Kidney (tissue), 14 donors: ENCODE measurements around the gene AIFM3. TPM values are rescaled to one million over a fixed set of nuclear protein-coding genes. Genes with fewer than 3 reads are reported as not detected.
A peak's percentile ranks its signal among the peaks of the same experiment; 100 is the strongest.

ENCODE experiments used
- DNase-seq, 5 donors: peaks; one replicate each; pipeline ENCODE4 v3.0.0-alpha.2; 2013 to 2020
- FAIRE-seq: peaks from 2 replicates; lab custom pipeline; 2012; peaks lifted over from hg19 to GRCh38; lab: Jason Lieb, UNC
- H3K27ac ChIP-seq, 2 donors: one replicate each; pipeline ENCODE4 v1.7.0; 2013; ENCODE audit warnings: low read depth in 2 of 2, low read length in 2 of 2, inconsistent platforms in 1 of 2
- H3K27me3 ChIP-seq: one replicate; pipeline ENCODE4 v1.7.1; 2013; ENCODE audit warnings: low read length, inconsistent platforms; ENCODE audit not compliant: control insufficient read depth, insufficient read depth
- H3K36me3 ChIP-seq, 3 donors: one replicate each; pipeline versions ENCODE4 v1.7.0 to v1.7.1; 2013; ENCODE audit warnings: low read length in 3 of 3, control low read depth in 1 of 3, inconsistent platforms in 1 of 3; ENCODE audit not compliant: insufficient read depth in 3 of 3, control insufficient read depth in 2 of 3
- H3K4me1 ChIP-seq, 3 donors: one replicate each; pipeline versions ENCODE4 v1.7.0 to v1.7.1; 2013; ENCODE audit warnings: low read length in 3 of 3, inconsistent platforms in 1 of 3, low read depth in 1 of 3; ENCODE audit not compliant: control insufficient read depth in 2 of 3, insufficient read depth in 2 of 3
- H3K4me3 ChIP-seq, 3 donors: one replicate each; pipeline versions ENCODE4 v1.7.0 to v1.8.1; 2013; ENCODE audit warnings: low read length in 3 of 3, control low read depth in 1 of 3, inconsistent platforms in 1 of 3
- H3K9ac ChIP-seq, 3 donors: one replicate each; pipeline versions ENCODE4 v1.7.0 to v1.7.1; 2013; ENCODE audit warnings: low read length in 3 of 3, control low read depth in 1 of 3, inconsistent platforms in 1 of 3
- H3K9me3 ChIP-seq, 3 donors: one replicate each; pipeline versions ENCODE4 v1.7.0 to v1.7.1; 2013; ENCODE audit warnings: low read length in 3 of 3, control low read depth in 1 of 3, inconsistent platforms in 1 of 3; ENCODE audit not compliant: control insufficient read depth in 2 of 3, insufficient read depth in 1 of 3
- CTCF ChIP-seq: IDR thresholded peaks from 3 replicates; pipeline ENCODE4 v1.5.1; 2012; ENCODE audit warnings: mild to moderate bottlenecking, moderate library complexity, borderline replicate concordance; ENCODE audit not compliant: insufficient read depth; ENCODE audit errors: extremely low read depth
- intact Hi-C: fragments of 100-400 bp; cut with DNase I; formaldehyde crosslinking; loops from one replicate; pipeline ENCODE4 v1.11.1; 2022
- polyA plus RNA-seq: library from polyadenylated mRNA; stranded (reverse); fragments of 350-450 nt; fragmentation: Illumina TruSeq; extraction: RNeasy Lipid Tissue Mini Kit (QIAGEN cat#74804); gene quantifications from one replicate; pipeline ENCODE4 v1.2.3, GENCODE V29; 2014; ENCODE audit warnings: low read depth, low replicate concordance; ENCODE audit not compliant: insufficient read depth
- total RNA-seq: library from RNA; stranded (reverse); fragmentation: NEBNext Ultra II Directional; extraction: Animal tissue kit (Norgen Biotek cat#: 25700); gene quantifications from one replicate; pipeline ENCODE4 v1.2.1, GENCODE V29; 2021
- donor health status: control.
- donor health status: control.
- donor health status: control.
- donor health status: control.
- donor health status: control.
- donor health status: DM: yes; HTN: yes; CAD: no.
- donor health status: Normal renal cell carcinoma (clear cell type).

The AIFM3 gene
- total and polyA plus RNA-seq, 2 donors from 2014 or later, result 3.1 to 4.4 TPM

- DNase-seq (peak in 2 of 5 donors; percentile 24 to 76), FAIRE-seq (no peak)
- Histone ChIP-seq H3K27ac (peak overlapping the region in 1 of 2 donors; percentile 51), H3K9me3 (no peaks in the 10 kb centered on the region), H3K4me1 (peaks cover 0 to 9% (median 0%) of the 10 kb centered on the region in 3 donors), H3K9ac (peak overlapping the region in 1 of 3 donors; percentile 61), H3K27me3 (no peaks in the 10 kb centered on the region), H3K36me3 (peaks cover 0 to 11% (median 3%) of the 10 kb centered on the region in 3 donors), H3K4me3 (peak overlapping the region in 2 of 3 donors; percentile 56 to 67)
- intact Hi-C loops, result no loop called here
- TF ChIP-seq CTCF, result no peak
These were observed 9.2 kb upstream of the AIFM3 start for GRCh38 chr22:20957683-20958431.

DNA sequence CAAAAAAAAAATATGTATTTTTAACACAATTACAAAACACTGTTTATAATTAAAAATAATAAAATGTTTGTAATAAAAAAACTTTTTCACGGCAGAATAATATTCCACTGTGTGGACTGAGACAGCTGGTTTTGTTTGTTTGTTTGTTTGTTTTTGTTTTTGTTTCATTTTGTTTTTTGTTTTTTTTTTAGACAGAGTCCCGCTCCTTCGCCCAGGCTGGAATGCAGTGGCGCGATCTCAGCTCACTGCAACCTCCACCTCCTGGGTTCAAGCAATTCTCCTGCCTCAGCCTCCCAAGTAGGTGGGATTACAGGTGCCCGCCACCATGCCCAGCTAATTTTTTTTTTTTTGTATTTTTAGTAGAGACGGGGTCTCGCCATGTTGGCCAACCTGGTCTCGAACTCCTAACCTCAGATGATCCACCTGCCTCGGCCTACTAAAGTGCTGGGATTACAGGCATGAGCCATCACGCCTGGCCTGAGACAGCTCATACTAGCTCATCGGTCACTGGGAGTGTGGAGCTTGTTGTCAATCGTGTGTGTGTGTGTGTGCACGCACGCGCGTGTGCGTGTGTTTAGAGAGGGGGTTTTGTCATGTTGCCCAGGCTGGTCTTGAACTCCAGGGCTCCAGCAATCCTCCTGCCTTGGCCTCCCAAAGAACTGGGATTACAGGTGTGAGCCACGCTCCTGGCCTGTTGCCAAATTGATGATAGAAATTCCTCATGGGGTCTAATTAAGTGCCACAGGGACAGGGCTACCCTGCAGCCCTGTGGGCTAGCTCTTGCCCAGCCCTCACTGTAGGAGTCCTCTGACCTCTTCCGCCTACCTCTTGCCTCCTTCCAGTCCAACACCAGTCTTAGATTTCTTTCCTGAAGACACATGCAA, 7.2 kb upstream of the AIFM3 start:
- H3K9me3 ChIP-seq, result no peaks in the 10 kb centered on the region
- TF ChIP-seq CTCF, result no peak
- FAIRE-seq (no peak), DNase-seq (no peak)
- H3K27ac ChIP-seq, result no peak overlapping the region
- no peaks in the 10 kb centered on the region for H3K36me3 ChIP-seq
- H3K4me3 ChIP-seq, result no peak overlapping the region
- H3K4me1 ChIP-seq, result peaks cover 0 to 11% (median 0%) of the 10 kb centered on the region in 3 donors
- intact Hi-C loops, result no loop called here
- H3K9ac ChIP-seq, result no peak overlapping the region
- peaks cover 3% of the 10 kb centered on the region for H3K27me3 ChIP-seq

- intact Hi-C loops, result no loop called here
- no peak for TF ChIP-seq CTCF
- H3K4me3 ChIP-seq, result no peak overlapping the region
These were observed 6.4 kb upstream of the AIFM3 start for GRCh38 chr22:20960609-20961008.

More at GRCh38 chr22:20960609-20961008, 6.4 kb upstream of the AIFM3 start:
- Histone ChIP-seq H3K27me3 (peaks cover 3% of the 10 kb centered on the region), H3K27ac (no peak overlapping the region), H3K9ac (no peak overlapping the region), H3K36me3 (no peaks in the 10 kb centered on the region), H3K4me1 (peaks cover 0 to 15% (median 0%) of the 10 kb centered on the region in 3 donors), H3K9me3 (no peaks in the 10 kb centered on the region)
- DNase-seq (no peak), FAIRE-seq (no peak)
